Neuron (in vitro differentiated cells): ENCODE results near the gene MAF.

ENCODE experiments used
- H2AFZ ChIP-seq: one replicate; pipeline ENCODE4 v1.6.1; 2013; ENCODE audit warnings: low read depth, mild to moderate bottlenecking, inconsistent platforms, low read length, moderate library complexity
- H3K27me3 ChIP-seq: one replicate; pipeline ENCODE4 v1.6.1; 2013; ENCODE audit warnings: low read length; ENCODE audit not compliant: insufficient read depth
- H3K36me3 ChIP-seq: one replicate; pipeline ENCODE4 v1.6.1; 2013; ENCODE audit warnings: low read length; ENCODE audit not compliant: insufficient read depth
- H3K4me1 ChIP-seq: one replicate; pipeline ENCODE4 v1.6.1; 2013; ENCODE audit warnings: low read length; ENCODE audit not compliant: insufficient read depth
- H3K4me3 ChIP-seq: 2 replicates; pipeline ENCODE4 v1.5.1; 2013; ENCODE audit warnings: mild to moderate bottlenecking, low read length, moderate library complexity
- H3K9me3 ChIP-seq: one replicate; pipeline ENCODE4 v1.6.1; 2013; ENCODE audit warnings: low read length

MAF gene

GRCh38 chr16:79628501-79628975 lies 28.0 kb upstream of the MAF start:
- H3K4me3 ChIP-seq, result no peak overlapping the region
- H3K4me1 ChIP-seq, result no peaks in the 10 kb centered on the region
- no peaks in the 10 kb centered on the region for H3K36me3 ChIP-seq
- no peaks in the 10 kb centered on the region for H3K9me3 ChIP-seq
- no peaks in the 10 kb centered on the region for H3K27me3 ChIP-seq
- no peak overlapping the region for H2AFZ ChIP-seq

- no peak overlapping the region for H3K4me3 ChIP-seq
- no peaks in the 10 kb centered on the region for H3K4me1 ChIP-seq
- H3K36me3 ChIP-seq, result no peaks in the 10 kb centered on the region
- no peaks in the 10 kb centered on the region for H3K9me3 ChIP-seq
- H3K27me3 ChIP-seq, result no peaks in the 10 kb centered on the region
- no peak overlapping the region for H2AFZ ChIP-seq
Measured at GRCh38 chr16:79627092-79627491, 26.6 kb upstream of the MAF start.

- Histone ChIP-seq H3K4me1 (no peaks in the 10 kb centered on the region), H3K4me3 (no peak overlapping the region), H3K27me3 (no peaks in the 10 kb centered on the region), H2AFZ (no peak overlapping the region), H3K36me3 (no peaks in the 10 kb centered on the region), H3K9me3 (no peaks in the 10 kb centered on the region)
Measured at GRCh38 chr16:79625738-79626137, 25.2 kb upstream of the MAF start.

GRCh38 chr16:79623824-79624223 lies 23.3 kb upstream of the MAF start:
- no peaks in the 10 kb centered on the region for H3K4me1 ChIP-seq
- H3K9me3 ChIP-seq, result no peaks in the 10 kb centered on the region
- no peaks in the 10 kb centered on the region for H3K36me3 ChIP-seq
- H3K27me3 ChIP-seq, result no peaks in the 10 kb centered on the region
- no peak overlapping the region for H3K4me3 ChIP-seq
- H2AFZ ChIP-seq, result no peak overlapping the region

GRCh38 chr16:79623062-79623461 lies 22.5 kb upstream of the MAF start:
- H3K4me3 ChIP-seq, result no peak overlapping the region
- H3K4me1 ChIP-seq, result no peaks in the 10 kb centered on the region
- H2AFZ ChIP-seq, result no peak overlapping the region
- H3K9me3 ChIP-seq, result no peaks in the 10 kb centered on the region
- H3K27me3 ChIP-seq, result no peaks in the 10 kb centered on the region
- no peaks in the 10 kb centered on the region for H3K36me3 ChIP-seq

- Histone ChIP-seq H3K4me1 (no peaks in the 10 kb centered on the region), H3K9me3 (no peaks in the 10 kb centered on the region), H3K27me3 (no peaks in the 10 kb centered on the region), H3K4me3 (no peak overlapping the region), H3K36me3 (no peaks in the 10 kb centered on the region), H2AFZ (no peak overlapping the region)
Measured at GRCh38 chr16:79621027-79621426, 20.5 kb upstream of the MAF start.

GRCh38 chr16:79618692-79619050 lies 18.1 kb upstream of the MAF start:
- Histone ChIP-seq H3K4me3 (no peak overlapping the region), H3K4me1 (no peaks in the 10 kb centered on the region), H3K9me3 (no peaks in the 10 kb centered on the region), H3K36me3 (no peaks in the 10 kb centered on the region), H2AFZ (no peak overlapping the region), H3K27me3 (no peaks in the 10 kb centered on the region)

GRCh38 chr16:79618041-79618691 lies 17.6 kb upstream of the MAF start:
- no peaks in the 10 kb centered on the region for H3K36me3 ChIP-seq
- H3K9me3 ChIP-seq, result no peaks in the 10 kb centered on the region
- H3K4me1 ChIP-seq, result no peaks in the 10 kb centered on the region
- H3K27me3 ChIP-seq, result no peaks in the 10 kb centered on the region
- no peak overlapping the region for H2AFZ ChIP-seq
- H3K4me3 ChIP-seq, result no peak overlapping the region

- no peaks in the 10 kb centered on the region for H3K36me3 ChIP-seq
- no peaks in the 10 kb centered on the region for H3K4me1 ChIP-seq
- H3K4me3 ChIP-seq, result no peak overlapping the region
- H3K27me3 ChIP-seq, result no peaks in the 10 kb centered on the region
- no peaks in the 10 kb centered on the region for H3K9me3 ChIP-seq
- H2AFZ ChIP-seq, result no peak overlapping the region
Measured at GRCh38 chr16:79613009-79613408, 12.5 kb upstream of the MAF start.

- Histone ChIP-seq H3K27me3 (no peaks in the 10 kb centered on the region), H3K9me3 (no peaks in the 10 kb centered on the region), H3K4me3 (no peak overlapping the region), H3K36me3 (no peaks in the 10 kb centered on the region), H3K4me1 (no peaks in the 10 kb centered on the region), H2AFZ (no peak overlapping the region)
Measured at GRCh38 chr16:79612207-79612606, 11.7 kb upstream of the MAF start.

- no peaks in the 10 kb centered on the region for H3K27me3 ChIP-seq
- no peaks in the 10 kb centered on the region for H3K36me3 ChIP-seq
- H3K9me3 ChIP-seq, result no peaks in the 10 kb centered on the region
- H2AFZ ChIP-seq, result no peak overlapping the region
- H3K4me1 ChIP-seq, result peaks cover 4% of the 10 kb centered on the region
- no peak overlapping the region for H3K4me3 ChIP-seq
Measured at GRCh38 chr16:79610771-79611170, 10.2 kb upstream of the MAF start.

GRCh38 chr16:79609861-79610260 lies 9.3 kb upstream of the MAF start:
- Histone ChIP-seq H3K4me1 (peaks cover 4% of the 10 kb centered on the region), H3K27me3 (no peaks in the 10 kb centered on the region), H3K4me3 (no peak overlapping the region)

GRCh38 chr16:79608976-79609375 lies 8.4 kb upstream of the MAF start:
- Histone ChIP-seq H2AFZ (no peak overlapping the region), H3K36me3 (no peaks in the 10 kb centered on the region), H3K4me1 (peaks cover 6% of the 10 kb centered on the region), H3K4me3 (no peak overlapping the region), H3K9me3 (no peaks in the 10 kb centered on the region), H3K27me3 (no peaks in the 10 kb centered on the region)

More at GRCh38 chr16:79609861-79610260, 9.3 kb upstream of the MAF start:
- no peaks in the 10 kb centered on the region for H3K9me3 ChIP-seq
- H3K36me3 ChIP-seq, result no peaks in the 10 kb centered on the region
- H2AFZ ChIP-seq, result no peak overlapping the region

GRCh38 chr16:79607587-79607986 lies 7.0 kb upstream of the MAF start:
- no peaks in the 10 kb centered on the region for H3K27me3 ChIP-seq
- no peaks in the 10 kb centered on the region for H3K36me3 ChIP-seq
- no peak overlapping the region for H3K4me3 ChIP-seq
- no peaks in the 10 kb centered on the region for H3K9me3 ChIP-seq
- no peak overlapping the region for H2AFZ ChIP-seq
- H3K4me1 ChIP-seq, result peaks cover 11% of the 10 kb centered on the region
